GM19452 (cell line): ENCODE measurements around the gene POPDC2.

Experiments used
- ATAC-seq: cut with Tn5 transposase; IDR thresholded peaks from one replicate; pipeline ENCODE4 v1.9.1; 2021; ENCODE audit not compliant: unreplicated experiment

The POPDC2 gene

GRCh38 chr3:119641416-119641815, 19.0 kb downstream of the POPDC2 start:
- no peak for ATAC-seq

- ATAC-seq = no peak
Observed at GRCh38 chr3:119639494-119640350, 20.7 kb downstream of the POPDC2 start.

- ATAC-seq = peak; percentile 37
Observed at GRCh38 chr3:119637679-119638477, 22.5 kb downstream of the POPDC2 start.

- ATAC-seq = no peak
Observed at GRCh38 chr3:119636891-119637611, 23.3 kb downstream of the POPDC2 start.

GRCh38 chr3:119636249-119636648, 24.1 kb downstream of the POPDC2 start:
- ATAC-seq = no peak

- ATAC-seq = no peak
Observed at GRCh38 chr3:119635719-119636118, 24.7 kb downstream of the POPDC2 start.

GRCh38 chr3:119632829-119633228, 27.6 kb downstream of the POPDC2 start:
- ATAC-seq = no peak

GRCh38 chr3:119632216-119632615, 28.2 kb downstream of the POPDC2 start:
- ATAC-seq = no peak

- ATAC-seq = no peak
Observed at GRCh38 chr3:119631516-119631915, 28.9 kb downstream of the POPDC2 start.

GRCh38 chr3:119630880-119631329, 29.5 kb downstream of the POPDC2 start:
- no peak for ATAC-seq

- ATAC-seq = no peak
Observed at GRCh38 chr3:119630128-119630879, 30.1 kb downstream of the POPDC2 start.

GRCh38 chr3:119628816-119629445, 31.5 kb downstream of the POPDC2 start:
- ATAC-seq = peak; percentile 41

GRCh38 chr3:119628390-119628789, 32.0 kb downstream of the POPDC2 start:
- ATAC-seq = peak; percentile 59

GRCh38 chr3:119627461-119627860, 32.9 kb downstream of the POPDC2 start:
- no peak for ATAC-seq

- no peak for ATAC-seq
Observed at GRCh38 chr3:119626196-119626595, 34.2 kb downstream of the POPDC2 start.

GRCh38 chr3:119625451-119626153, 34.8 kb downstream of the POPDC2 start:
- ATAC-seq = no peak

- ATAC-seq = no peak
Observed at GRCh38 chr3:119624002-119624720, 36.2 kb downstream of the POPDC2 start.

GRCh38 chr3:119620899-119621298, 39.5 kb downstream of the POPDC2 start:
- no peak for ATAC-seq

- ATAC-seq = no peak
Observed at GRCh38 chr3:119619094-119619493, 41.3 kb downstream of the POPDC2 start.
